Measurements from ENCODE around the gene RPS6KL1. TPM values are rescaled to one million over a fixed set of nuclear protein-coding genes. Genes with fewer than 3 reads are reported as not detected.
A peak's percentile ranks its signal among the peaks of the same experiment; 100 is the strongest.

Gene RPS6KL1
- total and polyA plus RNA-seq, 8 donors = 4.0 to 23.8 (median 7.2) TPM

- DNase-seq (no peak), FAIRE-seq (no peak), ATAC-seq (no peak)
- H3K4me1 ChIP-seq = peaks cover 0 to 12% (median 11%) of the 10 kb centered on the region in 3 donors
- H3K36me3 ChIP-seq = no peaks in the 10 kb centered on the region
- no peak overlapping the region for H3K4me3 ChIP-seq
- intact Hi-C loops (cut with DNase I) = loop anchor here in 2 of 3 donors (5.0 kb wide), 2 partner anchors 132 to 137 kb away; no protein-coding TSS in a partner anchor
- H3K27me3 ChIP-seq = no peaks in the 10 kb centered on the region
- no peaks in the 10 kb centered on the region for H3K9me3 ChIP-seq
- no peak overlapping the region for H3K27ac ChIP-seq
- WGBS, 2 donors = 83 to 86% methylated on average over 17 of the region's 17 CpGs
- no peak for TF ChIP-seq CTCF (IDR thresholded peaks at IDR 0.05)
These were observed 27.0 kb upstream of the RPS6KL1 start for GRCh38 chr14:74949859-74950573.

- DNase-seq (peak in 1 of 6 donors; percentile 63), FAIRE-seq (no peak), ATAC-seq (no peak)
- Histone ChIP-seq H3K27me3 (no peaks in the 10 kb centered on the region), H3K4me1 (peaks cover 0 to 12% (median 11%) of the 10 kb centered on the region in 3 donors), H3K9me3 (no peaks in the 10 kb centered on the region), H3K36me3 (no peaks in the 10 kb centered on the region), H3K4me3 (no peak overlapping the region), H3K27ac (no peak overlapping the region)
- 93 to 95% methylated on average over 16 of the region's 16 CpGs for WGBS, 2 donors
- no peak for TF ChIP-seq CTCF (IDR thresholded peaks at IDR 0.05)
- intact Hi-C loops (cut with DNase I) = loop anchor here in 2 of 3 donors (5.0 kb wide), 2 partner anchors 133 to 138 kb away; no protein-coding TSS in a partner anchor
These were observed 26.1 kb upstream of the RPS6KL1 start for GRCh38 chr14:74949191-74949601.

GRCh38 chr14:74948228-74949175 lies 25.4 kb upstream of the RPS6KL1 start:
- WGBS, 2 donors = 78 to 82% methylated on average over 22 to 23 of the region's 23 CpGs
- H3K27me3 ChIP-seq = no peaks in the 10 kb centered on the region
- H3K4me1 ChIP-seq = peaks cover 0 to 12% (median 11%) of the 10 kb centered on the region in 3 donors
- ATAC-seq (no peak), DNase-seq (no peak), FAIRE-seq (no peak)
- no peak overlapping the region for H3K4me3 ChIP-seq
- intact Hi-C loops (cut with DNase I) = loop anchor here in 2 of 3 donors (5.0 kb wide), 2 partner anchors 134 to 139 kb away; no protein-coding TSS in a partner anchor
- H3K9me3 ChIP-seq = no peaks in the 10 kb centered on the region
- TF ChIP-seq CTCF (IDR thresholded peaks at IDR 0.05) = no peak
- no peak overlapping the region for H3K27ac ChIP-seq
- no peaks in the 10 kb centered on the region for H3K36me3 ChIP-seq

- no peak for DNase-seq
- Histone ChIP-seq H3K9me3 (no peaks in the 10 kb centered on the region), H3K4me3 (no peak overlapping the region), H3K36me3 (no peaks in the 10 kb centered on the region), H3K4me1 (peaks cover 0 to 12% (median 11%) of the 10 kb centered on the region in 3 donors), H3K27me3 (no peaks in the 10 kb centered on the region), H3K27ac (no peak overlapping the region)
- intact Hi-C loops (cut with DNase I) = loop anchor here in 2 of 3 donors (5.0 kb wide), 2 partner anchors 135 to 140 kb away; no protein-coding TSS in a partner anchor
- FAIRE-seq = no peak
- no peak for TF ChIP-seq CTCF (IDR thresholded peaks at IDR 0.05)
- WGBS, 2 donors = 81 to 92% methylated on average over 13 of the region's 13 CpGs
- no peak for ATAC-seq
These were observed 24.5 kb upstream of the RPS6KL1 start for GRCh38 chr14:74947353-74948227.

All from pancreas (tissue), 10 donors.